Measurements from ENCODE around the gene LRRC9.
A peak's percentile ranks its signal among the peaks of the same experiment; 100 is the strongest.

- TF ChIP-seq CTCF (conservative IDR thresholded peaks at IDR 0.05) (peak; percentile 76), ZFX (IDR thresholded peaks at IDR 0.05) (no peak)
Measured at GRCh38 chr14:59918824-59919569, 947 bp upstream of the LRRC9 start.
